Duodenal mucosa (tissue), 2 donors: ENCODE results near the gene TNFSF4.
"Not testable (repeated sequence)": the region's sequence is repeated elsewhere in the genome, so short reads cannot be mapped to it uniquely, and the experiment has no call there.

ENCODE experiments used
- H3K27ac ChIP-seq: one replicate; pipeline ENCODE4 v1.7.0; 2013; ENCODE audit warnings: low read depth, low read length
- H3K27me3 ChIP-seq, 2 donors: one replicate each; pipeline ENCODE4 v1.7.0; 2013; ENCODE audit warnings: low read length in 2 of 2, control low read depth in 1 of 2; ENCODE audit not compliant: insufficient read depth in 2 of 2, control insufficient read depth in 1 of 2
- H3K36me3 ChIP-seq, 2 donors: one replicate each; pipeline ENCODE4 v1.7.0; 2013; ENCODE audit warnings: low read length in 2 of 2, control low read depth in 1 of 2; ENCODE audit not compliant: insufficient read depth in 2 of 2, control insufficient read depth in 1 of 2
- H3K4me1 ChIP-seq, 2 donors: one replicate each; pipeline ENCODE4 v1.7.0; 2013; ENCODE audit warnings: low read length in 2 of 2, control low read depth in 1 of 2; ENCODE audit not compliant: insufficient read depth in 2 of 2, control insufficient read depth in 1 of 2
- H3K4me3 ChIP-seq, 2 donors: one replicate each; pipeline ENCODE4 v1.7.0; 2013; ENCODE audit warnings: low read length in 2 of 2, low read depth in 1 of 2
- H3K9ac ChIP-seq, 2 donors: one replicate each; pipeline ENCODE4 v1.7.0; 2013; ENCODE audit warnings: low read length in 2 of 2, low read depth in 1 of 2
- H3K9me3 ChIP-seq, 2 donors: one replicate each; pipeline ENCODE4 v1.7.0; 2013; ENCODE audit warnings: low read length in 2 of 2, control low read depth in 1 of 2; ENCODE audit not compliant: control insufficient read depth in 1 of 2

TNFSF4 gene

GRCh38 chr1:173239058-173239457 is 31.9 kb upstream of the TNFSF4 start:
- Histone ChIP-seq H3K27me3 (no peaks in the 10 kb centered on the region), H3K4me1 (no peaks in the 10 kb centered on the region), H3K4me3 (no peak overlapping the region), H3K36me3 (no peaks in the 10 kb centered on the region), H3K9ac (no peak overlapping the region), H3K9me3 (peaks cover 11 to 15% of the 10 kb centered on the region in 2 donors), H3K27ac (no peak overlapping the region)

- Histone ChIP-seq H3K9ac (no peak overlapping the region), H3K4me1 (no peaks in the 10 kb centered on the region), H3K27ac (no peak overlapping the region), H3K9me3 (no peaks in the 10 kb centered on the region), H3K36me3 (no peaks in the 10 kb centered on the region), H3K4me3 (no peak overlapping the region), H3K27me3 (no peaks in the 10 kb centered on the region)
These were observed 27.8 kb upstream of the TNFSF4 start for GRCh38 chr1:173234899-173235298.

GRCh38 chr1:173234434-173234833 is 27.3 kb upstream of the TNFSF4 start:
- H3K36me3 ChIP-seq, H3K9ac ChIP-seq, H3K9me3 ChIP-seq, H3K4me3 ChIP-seq, H3K4me1 ChIP-seq, H3K27me3 ChIP-seq, H3K27ac ChIP-seq: not testable (repeated sequence)

GRCh38 chr1:173229031-173229430 is 21.9 kb upstream of the TNFSF4 start:
- not testable (repeated sequence) for H3K36me3 ChIP-seq

GRCh38 chr1:173224949-173225348 is 17.8 kb upstream of the TNFSF4 start:
- Histone ChIP-seq H3K4me3 (no peak overlapping the region), H3K4me1 (no peaks in the 10 kb centered on the region), H3K27ac (no peak overlapping the region), H3K27me3 (no peaks in the 10 kb centered on the region), H3K9me3 (no peaks in the 10 kb centered on the region), H3K9ac (no peak overlapping the region), H3K36me3 (no peaks in the 10 kb centered on the region)

More at GRCh38 chr1:173229031-173229430, 21.9 kb upstream of the TNFSF4 start:
- H3K4me1 ChIP-seq, H3K9me3 ChIP-seq, H3K27me3 ChIP-seq, H3K27ac ChIP-seq, H3K9ac ChIP-seq, H3K4me3 ChIP-seq: not testable (repeated sequence)

DNA sequence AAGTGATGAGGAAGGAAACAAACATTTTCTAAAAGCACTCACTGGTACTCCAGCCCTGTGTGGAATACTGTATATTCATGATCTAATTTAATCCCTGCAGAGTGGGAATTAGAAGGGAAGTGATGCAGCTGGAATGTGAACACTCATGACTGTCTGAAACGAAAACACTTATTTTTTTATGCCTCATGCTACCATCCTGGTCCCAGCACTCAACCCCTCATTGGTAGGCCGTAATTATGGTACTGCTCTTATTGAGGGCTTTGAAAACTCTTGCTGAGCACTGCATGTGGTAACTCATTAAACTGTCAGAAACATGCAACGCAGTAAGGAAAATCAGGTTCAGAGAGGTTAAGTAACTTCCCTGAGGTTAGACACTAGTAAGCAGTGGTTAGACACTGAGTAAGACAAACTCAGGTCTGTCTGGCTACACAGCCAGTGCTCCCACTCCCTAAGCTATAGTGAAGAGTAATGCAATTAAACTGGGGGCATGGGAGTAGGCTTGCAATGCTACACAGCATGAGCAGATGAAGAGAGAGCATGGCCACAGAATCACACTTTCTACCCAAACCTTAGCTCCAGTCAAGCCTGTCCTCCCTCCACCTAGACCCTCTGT is 17.3 kb upstream of the TNFSF4 start:
- H3K27me3 ChIP-seq = no peaks in the 10 kb centered on the region
- H3K9me3 ChIP-seq = no peaks in the 10 kb centered on the region
- H3K27ac ChIP-seq = no peak overlapping the region
- H3K9ac ChIP-seq = no peak overlapping the region
- no peak overlapping the region for H3K4me3 ChIP-seq
- no peaks in the 10 kb centered on the region for H3K4me1 ChIP-seq
- H3K36me3 ChIP-seq = no peaks in the 10 kb centered on the region

- H3K9ac ChIP-seq = no peak overlapping the region
- H3K27me3 ChIP-seq = no peaks in the 10 kb centered on the region
- no peak overlapping the region for H3K4me3 ChIP-seq
- no peaks in the 10 kb centered on the region for H3K36me3 ChIP-seq
- no peaks in the 10 kb centered on the region for H3K4me1 ChIP-seq
- no peak overlapping the region for H3K27ac ChIP-seq
- H3K9me3 ChIP-seq = no peaks in the 10 kb centered on the region
These were observed 15.9 kb upstream of the TNFSF4 start for GRCh38 chr1:173223031-173223380.

- H3K9me3 ChIP-seq = no peaks in the 10 kb centered on the region
- H3K9ac ChIP-seq = no peak overlapping the region
- H3K4me3 ChIP-seq = no peak overlapping the region
- no peak overlapping the region for H3K27ac ChIP-seq
- no peaks in the 10 kb centered on the region for H3K36me3 ChIP-seq
- no peaks in the 10 kb centered on the region for H3K4me1 ChIP-seq
- no peaks in the 10 kb centered on the region for H3K27me3 ChIP-seq
These were observed 15.3 kb upstream of the TNFSF4 start for GRCh38 chr1:173222149-173223030.

DNA sequence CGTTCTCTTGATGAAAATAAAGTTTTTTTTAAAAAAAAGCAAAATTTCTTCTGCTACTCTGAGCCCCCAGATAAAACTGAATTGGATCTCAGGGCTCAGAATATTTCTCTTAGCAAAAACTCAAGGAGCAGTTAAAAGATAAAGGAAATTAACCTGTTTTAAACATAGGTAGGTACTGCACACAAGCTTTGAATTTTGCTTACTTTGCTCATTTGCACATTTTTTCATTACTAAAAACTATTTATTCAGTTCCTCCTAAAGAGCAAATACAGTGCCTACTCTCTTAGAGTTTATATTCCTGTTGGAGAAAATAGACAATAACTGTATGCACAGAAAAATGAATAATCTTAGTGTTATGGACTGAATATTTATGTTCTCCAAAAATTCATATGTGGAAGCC is 13.0 kb upstream of the TNFSF4 start:
- Histone ChIP-seq H3K36me3 (no peaks in the 10 kb centered on the region), H3K9ac (no peak overlapping the region), H3K4me1 (no peaks in the 10 kb centered on the region), H3K27ac (no peak overlapping the region), H3K9me3 (no peaks in the 10 kb centered on the region), H3K4me3 (no peak overlapping the region), H3K27me3 (no peaks in the 10 kb centered on the region)

DNA sequence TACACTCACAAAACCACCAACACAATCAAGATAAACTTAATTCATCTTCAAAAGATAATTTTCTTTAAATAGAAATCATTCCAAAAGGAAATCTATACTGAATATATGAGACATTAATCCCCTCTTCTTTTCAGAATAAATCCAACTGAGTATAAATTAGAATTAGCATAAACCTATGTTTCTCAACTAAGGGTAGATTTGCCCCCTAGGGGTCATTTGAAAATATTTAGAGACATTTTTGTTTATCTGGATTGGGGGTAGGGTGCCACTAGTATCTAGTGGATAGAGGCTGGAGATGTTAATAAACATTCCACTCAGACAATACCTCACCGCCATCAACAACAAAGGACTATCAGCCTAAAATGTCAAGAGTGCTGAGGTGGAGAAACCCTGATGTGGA is 6.5 kb upstream of the TNFSF4 start:
- H3K9me3 ChIP-seq = no peaks in the 10 kb centered on the region
- H3K4me3 ChIP-seq = no peak overlapping the region
- no peak overlapping the region for H3K27ac ChIP-seq
- H3K4me1 ChIP-seq = peaks cover 13 to 19% of the 10 kb centered on the region in 2 donors
- no peaks in the 10 kb centered on the region for H3K27me3 ChIP-seq
- H3K9ac ChIP-seq = no peak overlapping the region
- no peaks in the 10 kb centered on the region for H3K36me3 ChIP-seq
